ENCODE results near the gene THUMPD3.

Gene THUMPD3

DNA sequence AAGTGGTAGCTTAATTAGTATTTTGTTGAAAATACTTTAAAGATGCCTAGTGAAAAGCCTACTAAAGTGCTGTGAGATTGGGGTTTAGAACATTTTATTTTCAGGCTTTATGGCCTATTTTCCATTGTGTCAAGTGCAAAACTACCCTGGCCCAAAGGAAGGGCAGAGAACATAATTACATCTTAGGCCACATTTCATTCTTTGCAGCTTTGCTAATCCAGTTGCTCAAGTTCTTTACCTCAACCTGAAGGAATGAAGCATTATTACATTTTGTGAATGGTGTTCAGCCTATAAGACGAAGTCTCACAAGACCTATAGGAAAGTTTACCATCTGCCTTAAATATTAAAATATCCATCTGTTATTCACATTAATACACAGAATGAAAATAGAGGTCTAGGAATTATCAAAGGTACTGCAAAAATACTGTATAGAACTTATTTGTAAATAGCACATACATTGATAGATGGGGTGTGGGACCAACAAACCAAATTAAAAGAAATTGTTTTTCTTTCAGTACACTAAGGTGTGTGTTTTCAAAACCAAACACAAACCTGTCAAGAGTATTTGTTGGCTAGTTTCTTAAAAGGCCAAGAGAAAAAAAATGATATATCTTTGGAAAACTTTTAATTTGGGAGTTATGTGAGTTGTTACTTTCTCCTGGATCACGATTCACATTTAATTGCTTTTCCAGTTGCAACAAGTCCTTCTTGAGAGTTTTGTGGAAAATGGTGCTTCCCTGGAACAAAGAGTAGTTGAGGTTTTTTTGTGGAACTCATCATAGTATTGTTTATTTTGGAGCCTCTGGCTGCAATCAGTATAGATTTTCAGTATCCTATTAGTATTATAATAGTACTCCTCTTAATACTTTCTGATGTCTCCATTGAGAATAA, 22.6 kb downstream of the THUMPD3 start:
- TF ChIP-seq, protein P1, sequence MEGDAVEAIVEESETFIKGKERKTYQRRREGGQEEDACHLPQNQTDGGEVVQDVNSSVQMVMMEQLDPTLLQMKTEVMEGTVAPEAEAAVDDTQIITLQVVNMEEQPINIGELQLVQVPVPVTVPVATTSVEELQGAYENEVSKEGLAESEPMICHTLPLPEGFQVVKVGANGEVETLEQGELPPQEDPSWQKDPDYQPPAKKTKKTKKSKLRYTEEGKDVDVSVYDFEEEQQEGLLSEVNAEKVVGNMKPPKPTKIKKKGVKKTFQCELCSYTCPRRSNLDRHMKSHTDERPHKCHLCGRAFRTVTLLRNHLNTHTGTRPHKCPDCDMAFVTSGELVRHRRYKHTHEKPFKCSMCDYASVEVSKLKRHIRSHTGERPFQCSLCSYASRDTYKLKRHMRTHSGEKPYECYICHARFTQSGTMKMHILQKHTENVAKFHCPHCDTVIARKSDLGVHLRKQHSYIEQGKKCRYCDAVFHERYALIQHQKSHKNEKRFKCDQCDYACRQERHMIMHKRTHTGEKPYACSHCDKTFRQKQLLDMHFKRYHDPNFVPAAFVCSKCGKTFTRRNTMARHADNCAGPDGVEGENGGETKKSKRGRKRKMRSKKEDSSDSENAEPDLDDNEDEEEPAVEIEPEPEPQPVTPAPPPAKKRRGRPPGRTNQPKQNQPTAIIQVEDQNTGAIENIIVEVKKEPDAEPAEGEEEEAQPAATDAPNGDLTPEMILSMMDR (IDR thresholded peaks at IDR 0.05; ENCODE audit: low read depth, low read length): no peak
- peaks cover 45% of the 10 kb centered on the region for H3K36me3 ChIP-seq
- no peaks in the 10 kb centered on the region for H3K27me3 ChIP-seq
- H3K9me3 ChIP-seq: no peaks in the 10 kb centered on the region
- DNase-seq: no peak
- H3K4me3 ChIP-seq (ENCODE audit: low read depth, low read length): no peak overlapping the region
- H3K4me1 ChIP-seq: no peaks in the 10 kb centered on the region

DNA sequence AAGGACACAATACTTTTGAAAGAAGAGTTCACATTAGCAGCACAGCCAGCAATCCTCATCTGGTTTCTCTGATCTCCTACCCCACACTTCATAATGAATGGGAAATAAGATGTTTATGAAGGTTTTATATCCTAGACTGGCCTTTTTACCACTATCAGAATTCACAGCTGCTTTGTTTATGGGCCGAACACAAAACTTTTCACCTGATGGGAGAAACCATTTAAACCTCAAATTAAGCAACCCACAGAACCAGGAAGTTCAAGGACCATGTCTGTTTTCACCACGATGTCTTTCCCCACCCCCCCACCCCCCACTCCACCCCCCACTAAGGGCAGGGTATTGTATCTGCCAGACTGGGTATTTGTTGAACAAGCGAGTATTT, 23.2 kb downstream of the THUMPD3 start:
- H3K9me3 ChIP-seq: no peaks in the 10 kb centered on the region
- H3K4me1 ChIP-seq: no peaks in the 10 kb centered on the region
- TF ChIP-seq, protein P1 (IDR thresholded peaks at IDR 0.05; ENCODE audit: low read depth, low read length): no peak
- no peak overlapping the region for H3K4me3 ChIP-seq (ENCODE audit: low read depth, low read length)
- no peaks in the 10 kb centered on the region for H3K27me3 ChIP-seq
- peaks cover 51% of the 10 kb centered on the region for H3K36me3 ChIP-seq
- DNase-seq: no peak

DNA sequence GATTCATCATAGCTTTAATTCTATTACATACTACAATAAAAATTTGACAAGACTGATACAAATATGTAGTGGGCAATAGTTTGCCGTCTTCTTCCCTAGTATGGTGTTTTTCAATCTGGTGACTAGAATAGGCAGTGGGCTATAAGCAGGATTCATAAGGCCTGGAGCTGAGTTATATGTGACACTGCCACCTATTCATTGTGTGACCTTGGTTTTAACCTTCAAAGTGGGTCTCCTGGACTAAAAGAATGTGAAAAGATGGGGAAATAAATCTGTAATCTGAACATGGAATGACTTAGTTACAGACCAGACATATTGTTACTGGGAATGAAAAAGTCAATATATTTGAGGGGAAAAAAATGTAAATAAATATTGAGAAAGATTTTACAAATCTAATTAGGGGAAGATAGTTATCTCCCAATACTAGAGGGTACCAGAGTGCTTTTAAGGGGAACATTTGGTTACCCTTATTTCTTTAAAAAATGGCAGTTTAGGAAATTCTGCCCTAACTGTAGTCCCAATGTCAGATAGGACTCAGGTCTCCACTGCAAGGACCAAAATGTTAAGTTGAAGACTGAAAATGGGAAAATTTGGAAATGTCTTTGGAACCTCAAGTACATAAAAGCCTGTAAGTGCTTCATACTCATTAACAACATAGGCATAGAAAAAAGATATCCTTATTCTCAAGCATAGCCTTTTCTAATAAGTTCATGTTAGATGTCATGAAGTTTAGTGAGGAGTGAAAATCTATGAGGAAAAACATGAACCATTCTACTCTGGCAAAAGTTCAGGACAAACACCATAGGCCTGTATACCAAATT, 23.9 kb downstream of the THUMPD3 start:
- Histone ChIP-seq H3K27me3 (no peaks in the 10 kb centered on the region), H3K4me3 (ENCODE audit: low read depth, low read length) (no peak overlapping the region), H3K9me3 (no peaks in the 10 kb centered on the region), H3K4me1 (no peaks in the 10 kb centered on the region), H3K36me3 (peaks cover 58% of the 10 kb centered on the region)
- DNase-seq: no peak
- TF ChIP-seq, protein P1 (IDR thresholded peaks at IDR 0.05; ENCODE audit: low read depth, low read length): no peak

DNA sequence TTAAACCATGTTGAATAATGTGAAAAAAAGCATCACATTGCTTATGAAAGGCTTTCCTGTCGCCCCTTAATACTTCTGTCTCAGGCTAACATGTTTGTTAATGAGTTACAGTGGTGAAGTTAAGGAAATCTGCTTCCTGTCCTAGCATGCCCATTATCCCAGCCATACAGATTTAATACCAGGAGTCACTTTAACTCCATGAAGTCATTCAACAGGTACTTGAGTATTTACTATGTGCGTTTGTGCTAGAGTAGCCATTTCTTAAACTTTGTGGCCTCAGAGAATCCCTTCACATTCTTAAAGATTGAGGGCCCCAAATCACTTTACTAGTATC, 24.4 kb downstream of the THUMPD3 start:
- Histone ChIP-seq H3K4me1 (no peaks in the 10 kb centered on the region), H3K27me3 (no peaks in the 10 kb centered on the region), H3K9me3 (no peaks in the 10 kb centered on the region), H3K4me3 (ENCODE audit: low read depth, low read length) (no peak overlapping the region), H3K36me3 (peaks cover 59% of the 10 kb centered on the region)
- TF ChIP-seq, protein P1 (IDR thresholded peaks at IDR 0.05; ENCODE audit: low read depth, low read length): no peak
- no peak for DNase-seq

DNA sequence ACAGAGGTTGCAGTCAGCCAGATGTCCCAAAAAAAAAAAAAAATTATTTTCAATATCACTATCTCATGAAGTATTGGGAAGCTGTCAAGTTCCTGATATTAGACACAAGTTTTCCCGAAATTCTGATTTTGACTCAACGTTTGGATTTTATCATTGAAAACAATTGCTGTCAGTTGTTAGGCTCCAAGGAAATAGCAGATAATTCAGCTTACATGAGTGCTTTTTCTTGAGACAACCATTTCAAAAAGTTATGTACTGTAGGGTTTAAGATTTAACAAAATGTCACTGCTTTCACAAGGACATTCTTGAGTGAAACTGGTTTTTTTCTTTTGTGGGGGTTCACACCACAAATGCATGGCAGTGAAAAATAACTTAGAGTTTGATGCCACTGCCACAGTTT, 25.3 kb downstream of the THUMPD3 start:
- peaks cover 59% of the 10 kb centered on the region for H3K36me3 ChIP-seq
- H3K27me3 ChIP-seq: no peaks in the 10 kb centered on the region
- no peaks in the 10 kb centered on the region for H3K4me1 ChIP-seq
- H3K9me3 ChIP-seq: no peaks in the 10 kb centered on the region
- TF ChIP-seq, protein P1 (IDR thresholded peaks at IDR 0.05; ENCODE audit: low read depth, low read length): no peak
- no peak overlapping the region for H3K4me3 ChIP-seq (ENCODE audit: low read depth, low read length)
- DNase-seq: no peak

All from BE2C (cell line).